Adrenal gland (tissue), 12 donors: ENCODE results near the gene POLR1A. TPM values are rescaled to one million over a fixed set of nuclear protein-coding genes. Genes with fewer than 3 reads are reported as not detected.
A peak's percentile ranks its signal among the peaks of the same experiment; 100 is the strongest.

Experiments
- DNase-seq, 7 donors: peaks; one replicate each; pipeline ENCODE4 v3.0.0-alpha.2; 2019 to 2020
- H3K27ac ChIP-seq, 5 donors: fragments of 200-600 bp; sonication (generic) in 4 of 5; 1 replicate in 3 of 5; 2 replicates in 2 of 5; pipeline versions ENCODE4 v1.5.1 to v1.8.0; 2016 to 2020; ENCODE audit warnings: mild to moderate bottlenecking in 1 of 5
- H3K27me3 ChIP-seq: fragments of 200-600 bp; 2 replicates; pipeline ENCODE4 v1.8.0; 2021
- H3K36me3 ChIP-seq, 2 donors: fragments of 200-600 bp; replicated peaks in 1 of 2; 1 replicate in 1 of 2; 2 replicates in 1 of 2; pipeline versions ENCODE4 v1.5.1 to v1.8.0; 2018 to 2022
- H3K4me1 ChIP-seq, 2 donors: fragments of 200-600 bp; replicated peaks in 1 of 2; 1 replicate in 1 of 2; 2 replicates in 1 of 2; pipeline versions ENCODE4 v1.5.1 to v1.8.0; 2018 to 2021
- H3K4me3 ChIP-seq, 4 donors: fragments of 200-600 bp; sonication (generic) in 3 of 4; one replicate each; pipeline ENCODE4 v1.5.1; 2016 to 2018
- H3K9me3 ChIP-seq, 3 donors: fragments of 200-600 bp; sonication (generic) in 1 of 3; replicated peaks in 1 of 3; 1 replicate in 2 of 3; 2 replicates in 1 of 3; pipeline versions ENCODE4 v1.5.1 to v1.8.0; 2016 to 2021
- POLR2A ChIP-seq, 2 donors: fragments of 450-650 bp; IDR thresholded peaks; one replicate each; pipeline ENCODE4 v1.6.1; 2017; ENCODE audit warnings: antibody characterized with exemption in 2 of 2, mild to moderate bottlenecking in 2 of 2, moderate library complexity in 1 of 2
- WGBS, 4 donors: extraction: QIAGEN DNeasy Blood & Tissue Kit in 2 of 4; methylation state at CpG; one replicate each; pipeline versions ENCODE4 v1.1.5 to v1.1.7; 2013 to 2017; 5-methylcytosine and 5-hydroxymethylcytosine counted together
- intact Hi-C, 2 donors: fragments of 100-400 bp; cut with DNase I; formaldehyde crosslinking; loops; one replicate each; pipeline versions ENCODE4 v1.14.1 to v1.15.0; 2022 to 2023
- polyA plus RNA-seq, 3 donors: library from polyadenylated mRNA; stranded (reverse); fragments of 200-250 nt in 2 of 3; fragments of 350-450 nt in 1 of 3; fragmentation: Illumina TruSeq in 1 of 3; extraction: RNeasy Lipid Tissue Mini Kit (QIAGEN cat#74804) in 1 of 3; gene quantifications; one replicate each; pipeline ENCODE4 v1.2.3, GENCODE V29; 2013 to 2014
- total RNA-seq, 9 donors: library from RNA; depleted of rRNA in 4 of 9; stranded (reverse); fragments of >200 nt in 4 of 9; fragments of 120-200 nt in 1 of 9; fragmentation: NEBNext Ultra II Directional in 1 of 9; extraction: Animal tissue kit (Norgen Biotek cat#: 25700) in 1 of 9; gene quantifications; one replicate each; pipeline versions ENCODE4 v1.1.0 to v1.2.4, GENCODE V29; 2013 to 2023
- TF ChIP-seq, protein P1 (sequence below), 6 experiments: fragments of 450-650 bp in 4 of 6; fragments of 200-600 bp in 2 of 6; sonication (generic) in 1 of 6; IDR thresholded peaks; 1 replicate in 5 of 6; 2 replicates in 1 of 6; pipeline versions ENCODE4 v1.5.1 to v1.8.0; 2016 to 2021; ENCODE audit warnings: antibody characterized with exemption in 6 of 6, mild to moderate bottlenecking in 2 of 6, moderate library complexity in 1 of 6
- donor health status: healthy with polysubstance abuse.
- donor health status: Bipolar disorder and iron deficiency.
- donor health status: DM: yes; HTN: yes; CAD: no.
- donor health status: DM: no; HTN: no; CAD: no.
- donor health status: DM: no; HTN: no; CAD: no.
- donor health status: DM: yes; HTN: yes; CAD: no.

The POLR1A gene
- total and polyA plus RNA-seq, 12 donors: 4.6 to 50.1 (median 26.2) TPM

DNA sequence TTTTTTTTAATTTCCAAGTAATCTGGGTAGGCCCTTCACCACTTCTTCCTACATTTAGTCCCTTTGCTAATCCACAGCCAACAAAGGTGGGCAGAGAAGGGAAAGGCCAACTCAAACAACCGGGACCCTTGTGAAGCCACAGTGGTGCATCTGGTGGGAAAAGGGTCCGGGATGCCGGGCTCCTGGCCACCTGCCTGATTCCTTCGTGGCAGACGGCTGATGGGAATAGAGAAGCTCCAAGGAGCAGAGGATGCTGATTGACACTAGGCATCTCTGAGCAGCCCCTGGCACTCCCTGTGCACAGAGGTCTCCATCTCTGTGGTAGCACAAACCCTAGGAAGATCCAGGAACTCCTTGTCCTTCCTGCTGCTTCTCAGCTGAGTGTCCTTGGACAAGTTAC, 37.0 kb downstream of the POLR1A start:
- Histone ChIP-seq H3K4me3 (no peak overlapping the region), H3K4me1 (peaks cover 15 to 31% of the 10 kb centered on the region in 2 donors), H3K36me3 (peaks cover under 1 to 45% of the 10 kb centered on the region in 2 donors), H3K9me3 (no peaks in the 10 kb centered on the region), H3K27ac (no peak overlapping the region), H3K27me3 (no peaks in the 10 kb centered on the region)
- 93 to 98% (median 96%) methylated on average over 5 of the region's 5 CpGs for WGBS, 4 donors
- intact Hi-C loops: no loop called here
- TF ChIP-seq, protein P1, sequence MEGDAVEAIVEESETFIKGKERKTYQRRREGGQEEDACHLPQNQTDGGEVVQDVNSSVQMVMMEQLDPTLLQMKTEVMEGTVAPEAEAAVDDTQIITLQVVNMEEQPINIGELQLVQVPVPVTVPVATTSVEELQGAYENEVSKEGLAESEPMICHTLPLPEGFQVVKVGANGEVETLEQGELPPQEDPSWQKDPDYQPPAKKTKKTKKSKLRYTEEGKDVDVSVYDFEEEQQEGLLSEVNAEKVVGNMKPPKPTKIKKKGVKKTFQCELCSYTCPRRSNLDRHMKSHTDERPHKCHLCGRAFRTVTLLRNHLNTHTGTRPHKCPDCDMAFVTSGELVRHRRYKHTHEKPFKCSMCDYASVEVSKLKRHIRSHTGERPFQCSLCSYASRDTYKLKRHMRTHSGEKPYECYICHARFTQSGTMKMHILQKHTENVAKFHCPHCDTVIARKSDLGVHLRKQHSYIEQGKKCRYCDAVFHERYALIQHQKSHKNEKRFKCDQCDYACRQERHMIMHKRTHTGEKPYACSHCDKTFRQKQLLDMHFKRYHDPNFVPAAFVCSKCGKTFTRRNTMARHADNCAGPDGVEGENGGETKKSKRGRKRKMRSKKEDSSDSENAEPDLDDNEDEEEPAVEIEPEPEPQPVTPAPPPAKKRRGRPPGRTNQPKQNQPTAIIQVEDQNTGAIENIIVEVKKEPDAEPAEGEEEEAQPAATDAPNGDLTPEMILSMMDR (IDR thresholded peaks at IDR 0.05): no peak
- TF ChIP-seq POLR2A (IDR thresholded peaks at IDR 0.05): no peak
- DNase-seq: peak in 2 of 7 donors; percentile 16 to 46

DNA sequence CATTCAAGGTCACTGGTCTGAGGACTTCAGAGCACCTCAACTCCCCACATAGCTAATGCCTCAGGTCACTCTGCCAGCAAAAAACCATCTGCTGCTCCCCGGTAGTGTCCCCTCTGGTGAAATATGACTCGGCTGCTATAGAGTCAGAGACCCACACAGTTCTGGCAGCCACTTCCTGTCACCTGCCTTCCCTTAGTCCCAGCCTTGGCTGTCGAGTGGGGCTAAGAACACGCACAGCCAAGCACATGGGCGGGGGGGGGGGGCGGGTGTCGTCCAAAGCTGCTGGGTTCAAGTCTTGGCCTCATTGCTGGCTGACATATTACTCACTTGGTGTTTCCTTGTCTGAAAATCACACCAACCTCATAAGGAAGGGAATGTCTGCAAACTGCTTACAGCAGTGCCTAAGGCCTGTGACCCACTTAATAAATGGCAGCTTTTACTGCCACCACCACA, 37.5 kb downstream of the POLR1A start:
- DNase-seq: peak in 4 of 7 donors; percentile 17 to 50 (median 34)
- Histone ChIP-seq H3K9me3 (no peaks in the 10 kb centered on the region), H3K4me3 (no peak overlapping the region), H3K27me3 (no peaks in the 10 kb centered on the region), H3K36me3 (peaks cover 3 to 44% of the 10 kb centered on the region in 2 donors), H3K27ac (no peak overlapping the region), H3K4me1 (peaks cover 15 to 29% of the 10 kb centered on the region in 2 donors)
- 29 to 48% (median 39%) methylated on average over 3 to 7 of the region's 7 CpGs for WGBS, 4 donors
- intact Hi-C loops: no loop called here
- TF ChIP-seq, protein P1 (IDR thresholded peaks at IDR 0.05): no peak
- TF ChIP-seq POLR2A (IDR thresholded peaks at IDR 0.05): no peak

DNA sequence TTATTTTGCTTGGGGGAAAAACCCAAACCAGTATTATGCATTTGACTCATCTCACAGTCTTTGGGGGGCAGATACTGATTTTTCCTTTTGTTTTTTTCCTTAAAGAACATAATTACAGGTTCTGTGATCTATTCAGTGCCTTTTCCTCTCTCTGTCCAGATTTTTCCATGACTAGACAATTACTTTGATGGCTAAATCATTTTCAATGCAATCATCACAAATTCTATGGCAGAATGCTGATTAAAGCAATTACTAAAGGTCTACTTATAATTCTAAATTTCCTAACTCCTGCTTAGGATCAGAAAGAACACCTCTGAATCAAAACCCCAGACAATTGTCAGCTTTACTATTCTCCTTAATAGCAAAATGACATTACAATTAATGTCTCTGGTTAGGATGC, 38.8 kb downstream of the POLR1A start:
- H3K27me3 ChIP-seq: no peaks in the 10 kb centered on the region
- no peak overlapping the region for H3K27ac ChIP-seq
- peaks cover 3 to 44% of the 10 kb centered on the region in 2 donors for H3K36me3 ChIP-seq
- no peak overlapping the region for H3K4me3 ChIP-seq
- no peak for TF ChIP-seq POLR2A (IDR thresholded peaks at IDR 0.05)
- TF ChIP-seq, protein P1 (IDR thresholded peaks at IDR 0.05): no peak
- DNase-seq: no peak
- no peaks in the 10 kb centered on the region for H3K9me3 ChIP-seq
- intact Hi-C loops: no loop called here
- H3K4me1 ChIP-seq: peaks cover 13 to 24% of the 10 kb centered on the region in 2 donors

- intact Hi-C loops: no loop called here
- peaks cover 3 to 44% of the 10 kb centered on the region in 2 donors for H3K36me3 ChIP-seq
- TF ChIP-seq POLR2A (IDR thresholded peaks at IDR 0.05): no peak
- TF ChIP-seq, protein P1 (IDR thresholded peaks at IDR 0.05): no peak
- peak in 2 of 7 donors; percentile 12 to 15 for DNase-seq
- 87 to 95% (median 93%) methylated on average over 7 of the region's 7 CpGs for WGBS, 4 donors
- no peak overlapping the region for H3K4me3 ChIP-seq
- H3K4me1 ChIP-seq: peaks cover 12 to 27% of the 10 kb centered on the region in 2 donors
- no peaks in the 10 kb centered on the region for H3K27me3 ChIP-seq
- no peak overlapping the region for H3K27ac ChIP-seq
- no peaks in the 10 kb centered on the region for H3K9me3 ChIP-seq
Observed at GRCh38 chr2:86066007-86066578, 39.6 kb downstream of the POLR1A start.
